Measurements from ENCODE around the gene HHLA2. TPM values are rescaled to one million over a fixed set of nuclear protein-coding genes. Genes with fewer than 3 reads are reported as not detected.

Gene HHLA2
- total RNA-seq, 1 experiment from 2014 or later = 0.07 TPM

DNA sequence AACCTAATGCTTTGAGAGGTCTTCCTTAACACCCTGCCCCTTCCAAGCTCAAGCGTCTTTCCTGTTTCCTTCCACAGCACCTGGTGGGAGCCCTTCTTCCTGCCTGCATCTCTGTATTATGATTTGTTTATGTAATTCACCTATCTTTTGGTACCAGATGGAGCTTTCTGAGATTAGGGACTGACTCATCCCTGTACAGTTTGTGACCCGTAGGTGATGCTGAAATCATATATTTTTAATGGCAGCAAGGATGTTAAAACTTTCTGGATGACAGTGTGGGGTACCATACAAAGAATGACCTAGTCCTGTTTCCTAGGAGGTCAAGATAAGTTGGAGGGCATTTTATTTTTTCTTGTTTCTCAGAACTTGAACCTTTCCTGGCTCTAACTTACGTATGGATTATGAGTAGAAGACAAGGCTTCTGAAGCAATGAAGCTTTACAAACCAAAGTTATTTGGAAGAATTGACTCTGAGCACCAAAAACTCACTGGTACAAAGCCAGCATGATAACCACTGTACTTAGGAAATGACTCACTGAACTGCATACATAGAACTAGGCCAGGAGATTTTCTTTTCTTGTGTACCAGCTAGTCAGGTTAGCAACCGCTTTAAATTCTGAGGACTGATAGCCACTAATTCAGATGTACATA lies 46.6 kb downstream of the HHLA2 start:
- Mint-ChIP-seq H3K4me3 (no peak overlapping the region), H3K27ac (no peak overlapping the region), H3K4me1 (no peaks in the 10 kb centered on the region), H3K36me3 (no peaks in the 10 kb centered on the region), H3K9me3 (no peaks in the 10 kb centered on the region), H3K27me3 (ENCODE audit: low read depth) (no peaks in the 10 kb centered on the region)
- no peak for TF ChIP-seq TCF7 (CRISPR knock-in tag; IDR thresholded peaks at IDR 0.05; ENCODE audit: low read depth)
- no peak for TF ChIP-seq ZNF423 (CRISPR knock-in tag; IDR thresholded peaks at IDR 0.05)
- TF ChIP-seq ZNF671 (CRISPR knock-in tag; IDR thresholded peaks at IDR 0.05) = no peak
- TF ChIP-seq MYBL2 (CRISPR knock-in tag; IDR thresholded peaks at IDR 0.05) = no peak
- TF ChIP-seq, protein P1, sequence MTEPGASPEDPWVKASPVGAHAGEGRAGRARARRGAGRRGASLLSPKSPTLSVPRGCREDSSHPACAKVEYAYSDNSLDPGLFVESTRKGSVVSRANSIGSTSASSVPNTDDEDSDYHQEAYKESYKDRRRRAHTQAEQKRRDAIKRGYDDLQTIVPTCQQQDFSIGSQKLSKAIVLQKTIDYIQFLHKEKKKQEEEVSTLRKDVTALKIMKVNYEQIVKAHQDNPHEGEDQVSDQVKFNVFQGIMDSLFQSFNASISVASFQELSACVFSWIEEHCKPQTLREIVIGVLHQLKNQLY (CRISPR knock-in tag; IDR thresholded peaks at IDR 0.05) = no peak
- no peak for TF ChIP-seq ZNF396 (CRISPR knock-in tag; IDR thresholded peaks at IDR 0.05; ENCODE audit: borderline replicate concordance)
- TF ChIP-seq, protein P2, sequence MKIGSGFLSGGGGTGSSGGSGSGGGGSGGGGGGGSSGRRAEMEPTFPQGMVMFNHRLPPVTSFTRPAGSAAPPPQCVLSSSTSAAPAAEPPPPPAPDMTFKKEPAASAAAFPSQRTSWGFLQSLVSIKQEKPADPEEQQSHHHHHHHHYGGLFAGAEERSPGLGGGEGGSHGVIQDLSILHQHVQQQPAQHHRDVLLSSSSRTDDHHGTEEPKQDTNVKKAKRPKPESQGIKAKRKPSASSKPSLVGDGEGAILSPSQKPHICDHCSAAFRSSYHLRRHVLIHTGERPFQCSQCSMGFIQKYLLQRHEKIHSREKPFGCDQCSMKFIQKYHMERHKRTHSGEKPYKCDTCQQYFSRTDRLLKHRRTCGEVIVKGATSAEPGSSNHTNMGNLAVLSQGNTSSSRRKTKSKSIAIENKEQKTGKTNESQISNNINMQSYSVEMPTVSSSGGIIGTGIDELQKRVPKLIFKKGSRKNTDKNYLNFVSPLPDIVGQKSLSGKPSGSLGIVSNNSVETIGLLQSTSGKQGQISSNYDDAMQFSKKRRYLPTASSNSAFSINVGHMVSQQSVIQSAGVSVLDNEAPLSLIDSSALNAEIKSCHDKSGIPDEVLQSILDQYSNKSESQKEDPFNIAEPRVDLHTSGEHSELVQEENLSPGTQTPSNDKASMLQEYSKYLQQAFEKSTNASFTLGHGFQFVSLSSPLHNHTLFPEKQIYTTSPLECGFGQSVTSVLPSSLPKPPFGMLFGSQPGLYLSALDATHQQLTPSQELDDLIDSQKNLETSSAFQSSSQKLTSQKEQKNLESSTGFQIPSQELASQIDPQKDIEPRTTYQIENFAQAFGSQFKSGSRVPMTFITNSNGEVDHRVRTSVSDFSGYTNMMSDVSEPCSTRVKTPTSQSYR (CRISPR knock-in tag; IDR thresholded peaks at IDR 0.05) = no peak
- no peak for TF ChIP-seq GTF2I (CRISPR knock-in tag; conservative IDR thresholded peaks at IDR 0.05)
- TF ChIP-seq, protein P3, sequence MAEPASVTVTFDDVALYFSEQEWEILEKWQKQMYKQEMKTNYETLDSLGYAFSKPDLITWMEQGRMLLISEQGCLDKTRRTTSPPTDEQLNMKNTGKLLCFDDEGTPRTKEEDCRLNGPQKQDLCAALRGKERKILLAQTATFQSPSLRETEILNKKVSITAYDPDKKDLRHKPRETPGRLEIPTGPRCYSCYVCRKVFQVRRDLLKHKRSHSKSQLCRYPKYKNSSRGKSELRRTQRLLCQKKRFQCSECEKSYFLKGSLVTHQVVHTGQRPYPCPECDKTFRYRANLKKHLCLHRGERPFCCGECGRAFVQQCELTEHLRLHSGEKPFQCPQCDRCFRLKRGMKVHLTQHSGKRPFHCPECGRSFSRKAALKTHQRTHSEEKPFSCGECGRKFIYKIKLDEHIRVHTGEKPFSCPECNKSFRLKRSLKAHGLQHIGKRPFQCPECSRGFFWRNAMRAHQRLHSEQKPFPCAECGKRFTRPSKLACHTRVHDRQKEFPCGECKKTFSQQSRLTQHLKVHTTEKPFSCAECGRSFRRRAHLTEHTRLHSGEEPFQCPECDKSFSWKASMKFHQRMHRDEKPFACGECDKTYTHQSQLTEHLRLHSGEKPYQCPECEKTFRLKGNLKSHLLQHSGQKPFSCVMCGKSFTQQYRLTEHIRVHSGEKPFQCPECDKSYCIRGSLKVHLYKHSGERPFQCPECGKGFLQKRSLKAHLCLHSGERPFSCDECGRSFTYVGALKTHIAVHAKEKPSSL (CRISPR knock-in tag; conservative IDR thresholded peaks at IDR 0.05) = no peak
- TF ChIP-seq, protein P4, sequence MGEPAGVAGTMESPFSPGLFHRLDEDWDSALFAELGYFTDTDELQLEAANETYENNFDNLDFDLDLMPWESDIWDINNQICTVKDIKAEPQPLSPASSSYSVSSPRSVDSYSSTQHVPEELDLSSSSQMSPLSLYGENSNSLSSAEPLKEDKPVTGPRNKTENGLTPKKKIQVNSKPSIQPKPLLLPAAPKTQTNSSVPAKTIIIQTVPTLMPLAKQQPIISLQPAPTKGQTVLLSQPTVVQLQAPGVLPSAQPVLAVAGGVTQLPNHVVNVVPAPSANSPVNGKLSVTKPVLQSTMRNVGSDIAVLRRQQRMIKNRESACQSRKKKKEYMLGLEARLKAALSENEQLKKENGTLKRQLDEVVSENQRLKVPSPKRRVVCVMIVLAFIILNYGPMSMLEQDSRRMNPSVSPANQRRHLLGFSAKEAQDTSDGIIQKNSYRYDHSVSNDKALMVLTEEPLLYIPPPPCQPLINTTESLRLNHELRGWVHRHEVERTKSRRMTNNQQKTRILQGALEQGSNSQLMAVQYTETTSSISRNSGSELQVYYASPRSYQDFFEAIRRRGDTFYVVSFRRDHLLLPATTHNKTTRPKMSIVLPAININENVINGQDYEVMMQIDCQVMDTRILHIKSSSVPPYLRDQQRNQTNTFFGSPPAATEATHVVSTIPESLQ (CRISPR knock-in tag; IDR thresholded peaks at IDR 0.05) = no peak
- no peak for TF ChIP-seq FOXJ3 (CRISPR knock-in tag; IDR thresholded peaks at IDR 0.05; ENCODE audit: borderline replicate concordance)
- TF ChIP-seq, protein P5, sequence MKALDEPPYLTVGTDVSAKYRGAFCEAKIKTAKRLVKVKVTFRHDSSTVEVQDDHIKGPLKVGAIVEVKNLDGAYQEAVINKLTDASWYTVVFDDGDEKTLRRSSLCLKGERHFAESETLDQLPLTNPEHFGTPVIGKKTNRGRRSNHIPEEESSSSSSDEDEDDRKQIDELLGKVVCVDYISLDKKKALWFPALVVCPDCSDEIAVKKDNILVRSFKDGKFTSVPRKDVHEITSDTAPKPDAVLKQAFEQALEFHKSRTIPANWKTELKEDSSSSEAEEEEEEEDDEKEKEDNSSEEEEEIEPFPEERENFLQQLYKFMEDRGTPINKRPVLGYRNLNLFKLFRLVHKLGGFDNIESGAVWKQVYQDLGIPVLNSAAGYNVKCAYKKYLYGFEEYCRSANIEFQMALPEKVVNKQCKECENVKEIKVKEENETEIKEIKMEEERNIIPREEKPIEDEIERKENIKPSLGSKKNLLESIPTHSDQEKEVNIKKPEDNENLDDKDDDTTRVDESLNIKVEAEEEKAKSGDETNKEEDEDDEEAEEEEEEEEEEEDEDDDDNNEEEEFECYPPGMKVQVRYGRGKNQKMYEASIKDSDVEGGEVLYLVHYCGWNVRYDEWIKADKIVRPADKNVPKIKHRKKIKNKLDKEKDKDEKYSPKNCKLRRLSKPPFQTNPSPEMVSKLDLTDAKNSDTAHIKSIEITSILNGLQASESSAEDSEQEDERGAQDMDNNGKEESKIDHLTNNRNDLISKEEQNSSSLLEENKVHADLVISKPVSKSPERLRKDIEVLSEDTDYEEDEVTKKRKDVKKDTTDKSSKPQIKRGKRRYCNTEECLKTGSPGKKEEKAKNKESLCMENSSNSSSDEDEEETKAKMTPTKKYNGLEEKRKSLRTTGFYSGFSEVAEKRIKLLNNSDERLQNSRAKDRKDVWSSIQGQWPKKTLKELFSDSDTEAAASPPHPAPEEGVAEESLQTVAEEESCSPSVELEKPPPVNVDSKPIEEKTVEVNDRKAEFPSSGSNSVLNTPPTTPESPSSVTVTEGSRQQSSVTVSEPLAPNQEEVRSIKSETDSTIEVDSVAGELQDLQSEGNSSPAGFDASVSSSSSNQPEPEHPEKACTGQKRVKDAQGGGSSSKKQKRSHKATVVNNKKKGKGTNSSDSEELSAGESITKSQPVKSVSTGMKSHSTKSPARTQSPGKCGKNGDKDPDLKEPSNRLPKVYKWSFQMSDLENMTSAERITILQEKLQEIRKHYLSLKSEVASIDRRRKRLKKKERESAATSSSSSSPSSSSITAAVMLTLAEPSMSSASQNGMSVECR (CRISPR knock-in tag; IDR thresholded peaks at IDR 0.05; ENCODE audit: borderline replicate concordance) = no peak
- TF ChIP-seq TP53 (CRISPR knock-in tag; IDR thresholded peaks at IDR 0.05) = no peak
- TF ChIP-seq, protein P6, sequence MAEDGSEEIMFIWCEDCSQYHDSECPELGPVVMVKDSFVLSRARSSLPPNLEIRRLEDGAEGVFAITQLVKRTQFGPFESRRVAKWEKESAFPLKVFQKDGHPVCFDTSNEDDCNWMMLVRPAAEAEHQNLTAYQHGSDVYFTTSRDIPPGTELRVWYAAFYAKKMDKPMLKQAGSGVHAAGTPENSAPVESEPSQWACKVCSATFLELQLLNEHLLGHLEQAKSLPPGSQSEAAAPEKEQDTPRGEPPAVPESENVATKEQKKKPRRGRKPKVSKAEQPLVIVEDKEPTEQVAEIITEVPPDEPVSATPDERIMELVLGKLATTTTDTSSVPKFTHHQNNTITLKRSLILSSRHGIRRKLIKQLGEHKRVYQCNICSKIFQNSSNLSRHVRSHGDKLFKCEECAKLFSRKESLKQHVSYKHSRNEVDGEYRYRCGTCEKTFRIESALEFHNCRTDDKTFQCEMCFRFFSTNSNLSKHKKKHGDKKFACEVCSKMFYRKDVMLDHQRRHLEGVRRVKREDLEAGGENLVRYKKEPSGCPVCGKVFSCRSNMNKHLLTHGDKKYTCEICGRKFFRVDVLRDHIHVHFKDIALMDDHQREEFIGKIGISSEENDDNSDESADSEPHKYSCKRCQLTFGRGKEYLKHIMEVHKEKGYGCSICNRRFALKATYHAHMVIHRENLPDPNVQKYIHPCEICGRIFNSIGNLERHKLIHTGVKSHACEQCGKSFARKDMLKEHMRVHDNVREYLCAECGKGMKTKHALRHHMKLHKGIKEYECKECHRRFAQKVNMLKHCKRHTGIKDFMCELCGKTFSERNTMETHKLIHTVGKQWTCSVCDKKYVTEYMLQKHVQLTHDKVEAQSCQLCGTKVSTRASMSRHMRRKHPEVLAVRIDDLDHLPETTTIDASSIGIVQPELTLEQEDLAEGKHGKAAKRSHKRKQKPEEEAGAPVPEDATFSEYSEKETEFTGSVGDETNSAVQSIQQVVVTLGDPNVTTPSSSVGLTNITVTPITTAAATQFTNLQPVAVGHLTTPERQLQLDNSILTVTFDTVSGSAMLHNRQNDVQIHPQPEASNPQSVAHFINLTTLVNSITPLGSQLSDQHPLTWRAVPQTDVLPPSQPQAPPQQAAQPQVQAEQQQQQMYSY (CRISPR knock-in tag; IDR thresholded peaks at IDR 0.05) = no peak
- no peak for DNase-seq (ENCODE audit: low spot score)
- ChIA-PET POLR2A (no interaction called here), CTCF (no interaction called here)
- no peak for ATAC-seq

All from WTC11 (cell line).